ENCODE data around the gene ZC4H2. TPM values are rescaled to one million over a fixed set of nuclear protein-coding genes. Genes with fewer than 3 reads are reported as not detected.
"Not testable (repeated sequence)": the region's sequence is repeated elsewhere in the genome, so short reads cannot be mapped to it uniquely, and the experiment has no call there.

ZC4H2 gene
- total and polyA plus RNA-seq, 7 donors = 6.3 to 19.3 (median 13.3) TPM

GRCh38 chrX:64925480-64925879 lies 50.8 kb downstream of the ZC4H2 start:
- Histone ChIP-seq H3K9me3 (no peaks in the 10 kb centered on the region), H3K27me3 (no peaks in the 10 kb centered on the region), H3K4me3 (no peak overlapping the region), H3K27ac (no peak overlapping the region), H3K36me3 (no peaks in the 10 kb centered on the region), H3K4me1 (no peaks in the 10 kb centered on the region)
- intact Hi-C loops (cut with DNase I) = no loop called here
- TF ChIP-seq POLR2A (IDR thresholded peaks at IDR 0.05) (no peak), POLR2AphosphoS5 (IDR thresholded peaks at IDR 0.05) (no peak), EP300 (IDR thresholded peaks at IDR 0.05) (no peak), CTCF (IDR thresholded peaks at IDR 0.05) (no peak)
- no peak for DNase-seq
- WGBS, 2 donors = 91 to 96% methylated on average over 1 of the region's 1 CpG

GRCh38 chrX:64908121-64908520 lies 68.1 kb downstream of the ZC4H2 start:
- H3K36me3 ChIP-seq = no peaks in the 10 kb centered on the region
- WGBS, 2 donors = 77 to 90% methylated on average over 5 of the region's 5 CpGs
- no peaks in the 10 kb centered on the region for H3K9me3 ChIP-seq
- no peak overlapping the region for H3K4me3 ChIP-seq
- no peak overlapping the region for H3K27ac ChIP-seq
- TF ChIP-seq POLR2AphosphoS5 (IDR thresholded peaks at IDR 0.05) = no peak
- TF ChIP-seq EP300 (IDR thresholded peaks at IDR 0.05) = no peak
- TF ChIP-seq POLR2A (IDR thresholded peaks at IDR 0.05) = no peak
- no peak for TF ChIP-seq CTCF (IDR thresholded peaks at IDR 0.05)
- H3K27me3 ChIP-seq = no peaks in the 10 kb centered on the region
- no peaks in the 10 kb centered on the region for H3K4me1 ChIP-seq
- DNase-seq = no peak
- intact Hi-C loops (cut with DNase I) = no loop called here

- TF ChIP-seq POLR2A (IDR thresholded peaks at IDR 0.05) (no peak), EP300 (IDR thresholded peaks at IDR 0.05) (no peak), CTCF (IDR thresholded peaks at IDR 0.05) (peak in 3 of 4 experiments; percentile 41 to 49 (median 44)), POLR2AphosphoS5 (IDR thresholded peaks at IDR 0.05) (no peak)
- H3K27ac ChIP-seq = no peak overlapping the region
- H3K27me3 ChIP-seq = no peaks in the 10 kb centered on the region
- DNase-seq = no peak
- no peaks in the 10 kb centered on the region for H3K4me1 ChIP-seq
- H3K9me3 ChIP-seq = no peaks in the 10 kb centered on the region
- no peak overlapping the region for H3K4me3 ChIP-seq
- 65 to 71% methylated on average over 10 of the region's 10 CpGs for WGBS, 2 donors
- intact Hi-C loops (cut with DNase I) = loop anchor here (5.0 kb wide), 1 partner anchor 633 kb away; no protein-coding TSS in a partner anchor
- H3K36me3 ChIP-seq = no peaks in the 10 kb centered on the region
Measured at GRCh38 chrX:64894454-64895038, 81.7 kb downstream of the ZC4H2 start.

- no peak overlapping the region for H3K27ac ChIP-seq
- intact Hi-C loops (cut with DNase I) = no loop called here
Measured at GRCh38 chrX:64885850-64886249, 90.4 kb downstream of the ZC4H2 start.

GRCh38 chrX:64878709-64879108 lies 97.5 kb downstream of the ZC4H2 start:
- H3K36me3 ChIP-seq; H3K27ac ChIP-seq; H3K4me1 ChIP-seq; intact Hi-C loops (cut with DNase I); DNase-seq; H3K27me3 ChIP-seq; H3K9me3 ChIP-seq; H3K4me3 ChIP-seq: not testable (repeated sequence)
- WGBS, 2 donors = 94 to 96% methylated on average over 12 of the region's 12 CpGs

More at GRCh38 chrX:64885850-64886249, 90.4 kb downstream of the ZC4H2 start:
- no peak overlapping the region for H3K4me3 ChIP-seq
- DNase-seq = no peak
- no peaks in the 10 kb centered on the region for H3K4me1 ChIP-seq
- H3K27me3 ChIP-seq = no peaks in the 10 kb centered on the region
- H3K36me3 ChIP-seq = no peaks in the 10 kb centered on the region
- TF ChIP-seq CTCF (IDR thresholded peaks at IDR 0.05) (peak in 1 of 4 experiments; percentile 17), EP300 (IDR thresholded peaks at IDR 0.05) (no peak)
- H3K9me3 ChIP-seq = no peaks in the 10 kb centered on the region
